ENCODE data around the gene LCN1.
A peak's percentile ranks its signal among the peaks of the same experiment; 100 is the strongest.
"Not testable (repeated sequence)": the region's sequence is repeated elsewhere in the genome, so short reads cannot be mapped to it uniquely, and the experiment has no call there.

LCN1 gene

DNA sequence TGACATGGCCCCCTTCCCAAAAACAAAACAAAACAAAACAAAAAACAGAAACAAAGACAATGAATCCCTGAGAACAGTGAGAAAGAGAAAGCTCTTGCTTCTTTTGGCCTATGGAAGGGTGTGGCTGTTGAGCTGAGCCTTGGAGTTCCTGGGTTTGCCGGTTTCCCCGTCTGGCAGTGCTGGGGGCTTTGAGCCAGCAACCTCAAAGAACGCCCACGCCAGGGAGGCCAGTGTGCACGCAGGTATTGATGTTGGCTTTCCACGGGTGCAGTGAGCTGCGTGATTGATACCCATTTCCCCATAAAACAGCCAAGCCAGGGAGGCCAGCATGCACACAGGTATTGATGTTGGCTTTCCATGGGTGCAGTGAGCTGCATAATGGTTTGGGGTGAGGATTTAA, 8.3 kb upstream of the LCN1 start:
- in situ Hi-C loops (cut with HindIII; ENCODE audit: low sequenced_read_pairs): no loop called here
- H3K4me3 ChIP-seq (ENCODE audit: low read depth, low read length): no peak overlapping the region
- TF ChIP-seq, protein P1, sequence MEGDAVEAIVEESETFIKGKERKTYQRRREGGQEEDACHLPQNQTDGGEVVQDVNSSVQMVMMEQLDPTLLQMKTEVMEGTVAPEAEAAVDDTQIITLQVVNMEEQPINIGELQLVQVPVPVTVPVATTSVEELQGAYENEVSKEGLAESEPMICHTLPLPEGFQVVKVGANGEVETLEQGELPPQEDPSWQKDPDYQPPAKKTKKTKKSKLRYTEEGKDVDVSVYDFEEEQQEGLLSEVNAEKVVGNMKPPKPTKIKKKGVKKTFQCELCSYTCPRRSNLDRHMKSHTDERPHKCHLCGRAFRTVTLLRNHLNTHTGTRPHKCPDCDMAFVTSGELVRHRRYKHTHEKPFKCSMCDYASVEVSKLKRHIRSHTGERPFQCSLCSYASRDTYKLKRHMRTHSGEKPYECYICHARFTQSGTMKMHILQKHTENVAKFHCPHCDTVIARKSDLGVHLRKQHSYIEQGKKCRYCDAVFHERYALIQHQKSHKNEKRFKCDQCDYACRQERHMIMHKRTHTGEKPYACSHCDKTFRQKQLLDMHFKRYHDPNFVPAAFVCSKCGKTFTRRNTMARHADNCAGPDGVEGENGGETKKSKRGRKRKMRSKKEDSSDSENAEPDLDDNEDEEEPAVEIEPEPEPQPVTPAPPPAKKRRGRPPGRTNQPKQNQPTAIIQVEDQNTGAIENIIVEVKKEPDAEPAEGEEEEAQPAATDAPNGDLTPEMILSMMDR (IDR thresholded peaks at IDR 0.05; ENCODE audit: low read depth, low read length): no peak
- DNase-seq (ENCODE audit: low read depth, low spot score): peak; percentile 38

DNA sequence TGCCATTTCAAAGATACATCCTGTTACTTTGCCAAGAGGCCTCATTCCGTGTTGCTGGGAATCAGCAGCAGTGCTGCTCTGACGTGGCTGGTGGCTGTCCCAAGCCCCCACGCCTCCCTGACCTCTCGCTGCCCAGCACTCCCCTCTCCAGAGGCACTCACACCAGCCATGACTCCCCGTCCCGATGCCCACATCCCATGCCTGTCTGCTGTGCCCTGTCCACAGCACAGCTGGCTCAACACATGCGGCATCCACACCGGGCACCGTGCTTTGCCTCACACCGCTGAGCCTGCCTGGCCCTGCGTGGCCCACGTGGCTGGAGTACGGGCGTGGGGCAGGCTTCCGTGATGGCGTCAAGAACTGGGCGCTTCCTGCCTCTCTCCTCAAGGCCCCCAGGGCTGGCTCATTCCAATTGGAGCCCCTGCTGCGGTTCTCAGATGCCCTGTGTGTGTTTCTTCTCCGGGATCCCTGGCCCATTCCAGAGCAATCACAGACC, 7.8 kb upstream of the LCN1 start:
- TF ChIP-seq, protein P1 (IDR thresholded peaks at IDR 0.05; ENCODE audit: low read depth, low read length): no peak
- no peak overlapping the region for H3K4me3 ChIP-seq (ENCODE audit: low read depth, low read length)
- DNase-seq (ENCODE audit: low read depth, low spot score): no peak
- in situ Hi-C loops (cut with HindIII; ENCODE audit: low sequenced_read_pairs): no loop called here

DNA sequence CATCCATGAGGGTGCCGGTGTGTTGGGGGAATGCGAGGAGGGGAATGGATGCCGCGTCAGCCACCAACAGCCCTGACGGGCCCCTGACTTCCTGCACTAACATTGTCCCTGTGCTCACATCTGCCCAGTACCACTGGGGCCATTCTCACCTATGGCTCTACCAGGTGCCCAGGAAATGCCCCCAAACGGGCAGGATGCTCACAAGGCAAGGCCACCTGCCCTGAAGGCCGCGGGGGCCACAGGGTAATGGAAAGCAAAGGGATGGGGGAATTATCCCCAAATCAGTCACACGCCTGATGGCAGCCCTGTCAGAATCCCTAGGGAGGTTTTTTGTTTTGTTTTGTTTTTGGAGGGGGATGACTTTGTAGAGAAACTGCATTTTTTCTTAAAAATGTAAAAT, 7.3 kb upstream of the LCN1 start:
- H3K4me3 ChIP-seq (ENCODE audit: low read depth, low read length); in situ Hi-C loops (cut with HindIII; ENCODE audit: low sequenced_read_pairs); DNase-seq (ENCODE audit: low read depth, low spot score): not testable (repeated sequence)

DNA sequence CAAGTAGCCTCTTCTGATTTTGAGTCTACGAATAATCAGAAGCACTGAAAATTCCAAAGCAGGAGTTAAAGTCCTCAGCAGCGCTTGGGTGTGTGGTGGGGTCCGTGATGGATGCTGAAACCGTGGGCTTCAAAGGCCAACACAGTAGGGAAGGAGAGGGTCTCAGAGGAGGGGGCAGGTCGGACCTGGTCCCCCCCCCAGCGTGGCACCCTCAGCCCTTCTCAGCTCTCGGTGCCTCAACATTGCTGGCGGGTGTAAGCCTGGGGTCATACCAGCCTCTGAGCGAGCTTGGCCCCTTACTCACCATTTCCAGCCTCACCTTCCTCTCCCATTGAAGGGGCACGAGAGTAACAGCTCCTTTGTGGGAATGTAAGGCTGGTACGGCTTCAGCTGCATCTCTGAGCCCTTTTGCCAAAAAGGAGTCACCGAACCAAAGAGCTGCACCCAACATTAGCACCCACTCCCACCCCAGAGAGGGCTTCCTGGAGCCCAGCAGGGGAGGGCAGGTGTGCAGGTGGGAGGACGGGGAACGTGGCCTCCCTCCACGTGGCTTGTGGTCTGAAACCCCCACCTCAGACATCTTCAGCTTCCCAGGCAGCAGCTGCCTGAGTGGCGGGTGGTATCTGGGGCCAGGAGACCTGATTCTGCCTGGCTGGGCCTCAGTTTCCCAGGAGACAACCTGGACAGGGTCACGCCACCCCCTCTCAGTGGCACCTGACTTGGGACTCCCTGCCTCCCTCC, 6.7 kb upstream of the LCN1 start:
- DNase-seq (ENCODE audit: low read depth, low spot score): no peak
- H3K4me3 ChIP-seq (ENCODE audit: low read depth, low read length): no peak overlapping the region
- in situ Hi-C loops (cut with HindIII; ENCODE audit: low sequenced_read_pairs): no loop called here
- TF ChIP-seq, protein P1 (IDR thresholded peaks at IDR 0.05; ENCODE audit: low read depth, low read length): no peak

DNA sequence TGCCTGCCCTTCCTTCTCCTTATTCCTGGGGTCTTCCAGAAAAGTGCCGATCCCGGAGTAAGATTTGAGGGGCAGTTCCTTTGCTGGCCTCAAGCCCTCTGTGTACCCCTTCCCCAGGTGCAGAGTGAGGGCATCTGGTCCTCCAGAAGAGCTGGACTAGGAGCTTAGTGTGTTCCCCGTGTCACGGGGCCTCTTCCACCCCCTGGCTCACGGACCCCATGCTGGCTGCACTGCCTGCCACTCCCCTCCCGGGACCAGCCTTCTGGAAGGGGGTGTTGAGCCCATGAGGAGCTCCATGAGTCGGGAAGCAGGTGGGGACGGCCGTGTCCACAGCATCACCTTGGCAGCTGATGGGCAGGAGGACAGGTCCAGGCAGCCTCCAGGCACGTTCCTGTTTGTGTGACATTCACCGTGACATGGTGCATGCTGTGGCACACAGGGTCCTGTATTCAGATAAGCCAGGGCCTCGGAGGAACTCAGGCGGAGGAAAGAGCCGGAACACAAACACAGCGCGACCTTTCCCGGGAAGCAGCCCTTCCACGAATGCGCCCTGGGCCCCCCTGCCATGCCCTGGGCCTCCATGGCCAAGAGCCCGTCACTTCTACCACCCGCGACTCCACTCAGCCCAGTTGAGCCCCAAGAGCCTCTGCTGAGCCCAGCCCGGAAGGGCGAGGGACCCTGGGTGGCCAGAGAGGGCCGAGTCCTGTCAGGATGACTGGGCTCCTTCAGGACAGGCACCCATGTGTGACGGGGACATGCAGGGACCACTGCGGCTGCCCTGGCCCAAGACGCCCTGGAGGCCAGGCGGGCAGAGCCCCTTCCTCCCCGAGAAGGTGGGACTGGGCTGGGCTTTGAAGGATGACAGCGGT, 5.9 kb upstream of the LCN1 start:
- H3K4me3 ChIP-seq (ENCODE audit: low read depth, low read length): no peak overlapping the region
- in situ Hi-C loops (cut with HindIII; ENCODE audit: low sequenced_read_pairs): no loop called here
- TF ChIP-seq, protein P1 (IDR thresholded peaks at IDR 0.05; ENCODE audit: low read depth, low read length): no peak
- no peak for DNase-seq (ENCODE audit: low read depth, low spot score)

DNA sequence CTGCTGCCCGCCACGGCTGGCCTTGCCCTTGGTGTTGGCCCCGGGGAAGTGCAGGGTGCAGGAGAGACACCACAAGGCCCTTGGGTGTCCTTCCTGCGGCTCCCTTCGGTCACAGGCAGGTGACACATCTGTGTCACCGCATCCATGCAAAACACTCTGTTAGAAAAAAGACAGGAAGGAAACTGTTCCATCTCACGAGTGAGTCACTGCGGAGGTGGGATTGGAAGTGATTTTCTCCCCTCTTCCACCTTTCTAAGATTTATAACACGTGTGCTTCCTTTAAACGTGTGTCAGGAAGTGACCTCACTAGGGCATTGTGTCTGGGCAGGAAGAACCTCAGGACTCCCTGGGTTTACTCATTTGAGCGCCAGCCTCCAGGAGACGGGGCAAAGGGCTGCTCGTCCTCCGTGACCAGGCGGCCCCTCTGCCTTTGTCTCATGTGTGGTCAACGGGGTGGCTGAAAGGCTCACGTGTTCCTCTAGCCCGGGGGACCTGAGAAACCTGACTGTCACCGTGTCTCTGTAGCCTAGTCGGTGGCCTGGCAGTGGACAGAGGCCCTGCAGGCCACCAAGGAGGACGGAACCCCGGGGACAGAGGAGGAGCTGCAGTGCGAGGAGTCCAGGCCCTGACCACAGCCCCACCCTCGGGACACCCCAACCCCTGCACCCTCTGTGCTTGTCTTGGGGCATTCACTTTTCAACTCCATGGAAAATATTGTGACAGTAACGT, 4.9 kb upstream of the LCN1 start:
- no peak for DNase-seq (ENCODE audit: low read depth, low spot score)
- TF ChIP-seq, protein P1 (IDR thresholded peaks at IDR 0.05; ENCODE audit: low read depth, low read length): no peak
- in situ Hi-C loops (cut with HindIII; ENCODE audit: low sequenced_read_pairs): no loop called here
- H3K4me3 ChIP-seq (ENCODE audit: low read depth, low read length): no peak overlapping the region

All from astrocyte of the spinal cord (primary cell).